GM12878 (cell line): ENCODE measurements around the gene C1GALT1. TPM values are rescaled to one million over a fixed set of nuclear protein-coding genes. Genes with fewer than 3 reads are reported as not detected.

Source experiments
- ATAC-seq: fragments of 200-7000 bp; cut with Tn5 transposase; 3 replicates; pipeline ENCODE4 v1.9.1; 2020; ENCODE audit warnings: mild to moderate bottlenecking, moderate library complexity
- BruUV-seq: library from RNA; stranded (reverse); fragments of 400-500 nt; replicated peaks from 2 replicates; lab custom pipeline; 2021; lab: Mats Ljungman, UMichigan
- CTCF ChIA-PET: fragments of 300-600 bp; sonication (Branson Sonifier 250); formaldehyde crosslinking; extraction: SDS; loops from one replicate; lab custom pipeline; 2021; ENCODE audit warnings: inconsistent platforms; lab: Yijun Ruan, JAX
- POLR2A ChIA-PET: fragments of 350-600 bp; formaldehyde crosslinking; extraction: SDS; loops from one replicate; lab custom pipeline; 2021; ENCODE audit warnings: inconsistent platforms; lab: Charles Lee
- RAD21 ChIA-PET: fragments of 300-600 bp; sonication (Branson Sonifier 250); formaldehyde crosslinking; loops from one replicate; lab custom pipeline; 2023; ENCODE audit warnings: antibody characterized with exemption; ENCODE audit not compliant: unreplicated experiment; lab: Charles Lee
- SMC1A ChIA-PET: fragments of 300-600 bp; sonication (Branson Sonifier 250); formaldehyde crosslinking; loops from one replicate; lab custom pipeline; 2023; ENCODE audit not compliant: unreplicated experiment, uncharacterized antibody; lab: Charles Lee
- DNase-seq: peaks from one replicate; pipeline ENCODE4 v3.0.0-alpha.2; 2011; ENCODE audit warnings: low read depth, low spot score
- FAIRE-seq: peaks from 3 replicates; lab custom pipeline; 2011; peaks lifted over from hg19 to GRCh38; lab: Jason Lieb, UNC
- H2AFZ ChIP-seq: 2 replicates; pipeline ENCODE4 v1.6.0; 2011; ENCODE audit warnings: low read depth, low read length, control low read depth; ENCODE audit not compliant: control insufficient read depth
- H3K27ac ChIP-seq: 2 replicates; pipeline ENCODE4 v1.5.1; 2011; ENCODE audit warnings: control low read depth; ENCODE audit not compliant: control insufficient read depth, insufficient read depth
- H3K27me3 ChIP-seq, 2 experiments: replicated peaks in 1 of 2; 2 replicates each; pipeline versions ENCODE4 v1.6.0 to v1.6.1; 2011; ENCODE audit warnings: low read length in 1 of 2; ENCODE audit not compliant: control insufficient read depth in 2 of 2, insufficient read depth in 2 of 2
- H3K36me3 ChIP-seq, 2 experiments: 2 replicates each; pipeline ENCODE4 v1.5.1; 2011; ENCODE audit warnings: low read length in 1 of 2; ENCODE audit not compliant: control insufficient read depth in 2 of 2, insufficient read depth in 2 of 2
- H3K4me1 ChIP-seq: 2 replicates; pipeline ENCODE4 v1.6.1; 2011; ENCODE audit warnings: mild to moderate bottlenecking, low read length, moderate library complexity, mixed read lengths; ENCODE audit not compliant: control insufficient read depth, insufficient read depth
- H3K4me2 ChIP-seq: 2 replicates; pipeline ENCODE4 v1.6.0; 2011; ENCODE audit warnings: control low read depth; ENCODE audit not compliant: control insufficient read depth, insufficient read depth
- H3K4me3 ChIP-seq: fragments of 200-600 bp; sonication (generic); 2 replicates; pipeline ENCODE4 v1.5.1; 2016
- H3K79me2 ChIP-seq: 2 replicates; pipeline ENCODE4 v1.6.0; 2011; ENCODE audit warnings: low read length; ENCODE audit not compliant: control insufficient read depth, insufficient read depth
- H3K9ac ChIP-seq: 2 replicates; pipeline ENCODE4 v1.8.0; 2011; ENCODE audit warnings: low read length, control low read depth, mixed read lengths; ENCODE audit not compliant: control insufficient read depth, insufficient read depth
- H3K9me3 ChIP-seq: replicated peaks from 3 replicates; pipeline ENCODE4 v1.5.1; 2011; ENCODE audit warnings: mild to moderate bottlenecking, low read length; ENCODE audit not compliant: control insufficient read depth, insufficient read depth
- H4K20me1 ChIP-seq: 2 replicates; pipeline ENCODE4 v1.6.0; 2011; ENCODE audit not compliant: control insufficient read depth, insufficient read depth
- CEBPZ ChIP-seq: fragments of 150-350 bp; IDR thresholded peaks from 2 replicates; pipeline ENCODE4 v1.6.1; 2016; ENCODE audit warnings: low read depth, low read length
- CREB1 ChIP-seq: IDR thresholded peaks from 2 replicates; pipeline ENCODE4 v1.6.1; 2012; ENCODE audit warnings: low read depth, mild to moderate bottlenecking, inconsistent platforms
- CTCF ChIP-seq, 3 experiments: IDR thresholded peaks in 2 of 3; conservative IDR thresholded peaks in 1 of 3; 2 replicates each; pipeline ENCODE4 v1.5.1; 2011; ENCODE audit warnings: low read depth in 3 of 3, low read length in 3 of 3, mild to moderate bottlenecking in 3 of 3, control low read depth in 2 of 3, moderate library complexity in 2 of 3, inconsistent platforms in 1 of 3, mixed read lengths in 1 of 3; ENCODE audit not compliant: control insufficient read depth in 2 of 3, insufficient read depth in 1 of 3; ENCODE audit errors: extremely low read depth in 1 of 3
- EGR1 ChIP-seq, 2 experiments: IDR thresholded peaks; 1 replicate in 1 of 2; 2 replicates in 1 of 2; pipeline ENCODE4 v1.6.1; 2011 to 2012; ENCODE audit warnings: low read depth in 2 of 2, low read length in 2 of 2, borderline replicate concordance in 1 of 2, mild to moderate bottlenecking in 1 of 2, moderate library complexity in 1 of 2
- GABPA ChIP-seq: IDR thresholded peaks from 2 replicates; pipeline ENCODE4 v1.6.1; 2014; ENCODE audit warnings: antibody characterized with exemption, low read depth, mild to moderate bottlenecking, inconsistent platforms
- JUNB ChIP-seq: IDR thresholded peaks from 2 replicates; pipeline ENCODE4 v1.6.1; 2016; ENCODE audit warnings: antibody characterized with exemption, mild to moderate bottlenecking
- KAT2A ChIP-seq: conservative IDR thresholded peaks from 2 replicates; pipeline ENCODE4 v1.6.1; 2011; ENCODE audit warnings: low read depth, low read length; ENCODE audit not compliant: control insufficient read depth
- NFXL1 ChIP-seq: fragments of 450-650 bp; IDR thresholded peaks from 2 replicates; pipeline ENCODE4 v1.6.1; 2017; ENCODE audit warnings: antibody characterized with exemption, mild to moderate bottlenecking, borderline replicate concordance
- NFYA ChIP-seq: IDR thresholded peaks from 2 replicates; pipeline ENCODE4 v1.6.1; 2011; ENCODE audit warnings: low read depth, mild to moderate bottlenecking, low read length, improper control_type of control experiment, borderline replicate concordance
- NRF1 ChIP-seq: conservative IDR thresholded peaks from 2 replicates; pipeline ENCODE4 v1.6.1; 2011; ENCODE audit warnings: mild to moderate bottlenecking, low read depth, low read length, improper control_type of control experiment
- PBX3 ChIP-seq: IDR thresholded peaks from 2 replicates; pipeline ENCODE4 v1.6.1; 2011; ENCODE audit warnings: mild to moderate bottlenecking, low read depth, low read length, moderate library complexity; ENCODE audit not compliant: insufficient replicate concordance
- PKNOX1 ChIP-seq: fragments of 450-650 bp; IDR thresholded peaks from 2 replicates; pipeline ENCODE4 v1.6.1; 2016; ENCODE audit warnings: mild to moderate bottlenecking
- SMC3 ChIP-seq: IDR thresholded peaks from 2 replicates; pipeline ENCODE4 v1.6.1; 2011; ENCODE audit warnings: low read length, improper control_type of control experiment, borderline replicate concordance
- SREBF1 ChIP-seq: IDR thresholded peaks from 2 replicates; pipeline ENCODE4 v1.6.1; 2012; ENCODE audit warnings: mild to moderate bottlenecking, low read length
- WGBS: methylation state at CpG from one replicate; pipeline ENCODE4 v1.1.6; 2016; ENCODE audit warnings: low lambda C conversion rate; ENCODE audit not compliant: insufficient replicate concordance, insufficient coverage; ENCODE audit errors: missing lambda C conversion rate; 5-methylcytosine and 5-hydroxymethylcytosine counted together
- in situ Hi-C: fragments of 300-500 bp; cut with MboI; formaldehyde crosslinking; loops from 9 replicates; pipeline ENCODE4 v1.14.3; 2018; ENCODE audit warnings: mixed read lengths
- intact Hi-C: fragments of 100-400 bp; cut with micrococcal nuclease; formaldehyde crosslinking; loops from one replicate; pipeline ENCODE4 v1.14.2; 2022; ENCODE audit not compliant: unreplicated experiment
- polyA plus RNA-seq, 11 experiments: library from polyadenylated mRNA; depleted of rRNA in 4 of 11; unstranded in 6 of 11; stranded (reverse) in 5 of 11; fragments of >200 nt; fragmentation: Nextera tagmentation in 4 of 11; fragmentation: Illumina TruSeq in 1 of 11; extraction: Ambion mirVana in 4 of 11; extraction: Trizol in 1 of 11; gene quantifications; 1 replicate in 1 of 11; 2 replicates in 10 of 11; pipeline versions ENCODE4 v1.2.1 to v1.2.3, GENCODE V29; 2011 to 2016; ENCODE audit warnings: inconsistent platforms in 2 of 11, missing spikeins in 2 of 11, low read depth in 1 of 11
- total RNA-seq, 4 experiments: library from RNA; depleted of rRNA in 3 of 4; stranded (reverse); fragments of >200 nt in 3 of 4; fragmentation: Illumina TruSeq in 1 of 4; extraction: Trizol in 1 of 4; gene quantifications; 2 replicates each; pipeline versions ENCODE4 v1.2.1 to v1.2.3, GENCODE V29; 2013 to 2021

Gene C1GALT1
- total and polyA plus RNA-seq, 10 of the 15 experiments (the other 5 are each of a cell fraction or from before 2014, with no cell fraction given): 1.6 to 25.0 (median 8.5) TPM

GRCh38 chr7:7166318-7166717, 16.0 kb upstream of the C1GALT1 start:
- no peak overlapping the region for H3K4me2 ChIP-seq
- H3K9ac ChIP-seq: no peak overlapping the region
- SMC1A ChIA-PET: no interaction called here
- H3K36me3 ChIP-seq: no peaks in the 10 kb centered on the region
- H4K20me1 ChIP-seq: no peaks in the 10 kb centered on the region
- no peak overlapping the region for H3K27ac ChIP-seq
- no peak for TF ChIP-seq GABPA
- TF ChIP-seq EGR1 (IDR thresholded peaks at IDR 0.05; ENCODE audit: borderline replicate concordance in 1 of 2, low read depth in 2 of 2, low read length in 2 of 2): no peak
- no peak for TF ChIP-seq CTCF (IDR thresholded peaks at IDR 0.05 in 2 of 3, conservative IDR thresholded peaks at IDR 0.05 in 1 of 3; ENCODE audit: control insufficient read depth in 2 of 3, extremely low read depth in 1 of 3, insufficient read depth in 1 of 3, low read depth in 3 of 3, low read length in 3 of 3)
- no peak for TF ChIP-seq SREBF1
- TF ChIP-seq CEBPZ: no peak
- TF ChIP-seq PKNOX1: no peak
- no peak for TF ChIP-seq CREB1
- no peak for TF ChIP-seq KAT2A
- no peak for TF ChIP-seq NRF1
- TF ChIP-seq JUNB: no peak
- no peak for TF ChIP-seq PBX3
- TF ChIP-seq NFYA: no peak
- TF ChIP-seq SMC3: no peak
- TF ChIP-seq NFXL1: no peak
- CTCF ChIA-PET: no interaction called here
- no peaks in the 10 kb centered on the region for H3K79me2 ChIP-seq
- POLR2A ChIA-PET: no interaction called here
- intact Hi-C loops (no loop called here), in situ Hi-C loops (no loop called here)
- H3K27me3 ChIP-seq: no peaks in the 10 kb centered on the region
- WGBS: 98% methylated on average over 3 of the region's 3 CpGs
- no peak overlapping the region for H2AFZ ChIP-seq
- FAIRE-seq (no peak), DNase-seq (no peak), ATAC-seq (no peak)
- BruUV-seq: no TSS peak
- RAD21 ChIA-PET: no interaction called here
- H3K4me1 ChIP-seq: no peaks in the 10 kb centered on the region
- H3K9me3 ChIP-seq: no peaks in the 10 kb centered on the region; the same call in 2 of the 3 replicates
- H3K4me3 ChIP-seq: no peak overlapping the region
